Stimulated activated CD4-positive, alpha-beta T cell treated with anti-CD3 and anti-CD28 coated beads, Interleukin-15, amount 100 ng/mL, for 48 hours (primary cell): ENCODE data around the gene OCRL.

Source experiments
- DNase-seq, 2 donors: peaks; one replicate each; pipeline ENCODE4 v3.0.0-alpha.2; 2020; ENCODE audit warnings: low read depth in 2 of 2

Gene OCRL

DNA sequence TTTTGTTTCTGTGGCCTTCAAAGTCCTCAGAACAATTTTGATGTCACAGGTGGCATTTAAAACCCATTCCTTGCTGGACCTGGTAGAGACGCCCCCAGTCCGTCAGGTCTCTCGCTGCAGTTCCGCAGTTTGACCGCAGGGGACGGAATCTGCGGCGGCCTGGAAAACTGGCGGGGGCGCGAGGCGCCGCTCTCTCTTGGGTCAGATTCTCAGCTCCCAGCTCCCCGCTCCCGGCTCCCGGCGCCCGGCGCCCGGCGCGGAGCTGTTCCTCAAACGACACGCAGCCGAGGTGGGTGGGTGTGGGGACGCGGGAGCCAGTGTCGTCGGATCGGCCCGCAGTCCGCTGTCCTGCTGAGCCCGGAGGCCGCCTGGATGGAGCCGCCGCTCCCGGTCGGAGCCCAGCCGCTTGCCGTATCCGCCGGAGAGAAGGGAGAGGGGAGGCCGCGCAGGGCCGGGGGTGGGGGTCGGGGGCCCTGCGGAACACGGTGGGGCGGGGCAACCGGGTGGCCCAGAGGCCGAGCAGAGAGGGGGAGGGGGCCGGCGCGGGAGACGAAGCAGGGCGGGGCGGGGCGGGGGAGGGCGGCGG lies at the start of gene OCRL:
Gene OCRL, plus strand, starts transcription at position 192 of the 586 bp plus-strand sequence. Its CDS starts 181 bp downstream, at position 373.
- peak; percentile 23 to 30 for DNase-seq

DNA sequence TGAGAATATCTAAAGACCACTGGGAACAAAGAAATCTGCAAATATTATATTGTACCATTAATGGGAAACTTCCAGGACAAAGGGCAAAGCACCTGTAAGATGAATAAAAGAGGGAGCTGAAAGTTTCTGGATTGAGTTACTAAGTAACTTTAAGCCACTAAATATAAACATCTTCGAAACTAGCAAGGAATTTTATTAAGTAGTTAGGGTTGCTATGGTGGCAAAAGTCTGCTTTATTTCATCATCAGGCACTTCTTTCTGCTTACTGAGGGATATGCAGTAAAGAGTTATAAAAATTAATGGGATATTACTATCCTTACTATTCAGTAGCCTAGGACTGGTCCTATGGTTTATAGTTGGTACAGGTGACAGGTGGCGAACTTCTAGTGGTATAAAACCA lies 49.7 kb upstream of the OCRL start:
- DNase-seq: no peak

DNA sequence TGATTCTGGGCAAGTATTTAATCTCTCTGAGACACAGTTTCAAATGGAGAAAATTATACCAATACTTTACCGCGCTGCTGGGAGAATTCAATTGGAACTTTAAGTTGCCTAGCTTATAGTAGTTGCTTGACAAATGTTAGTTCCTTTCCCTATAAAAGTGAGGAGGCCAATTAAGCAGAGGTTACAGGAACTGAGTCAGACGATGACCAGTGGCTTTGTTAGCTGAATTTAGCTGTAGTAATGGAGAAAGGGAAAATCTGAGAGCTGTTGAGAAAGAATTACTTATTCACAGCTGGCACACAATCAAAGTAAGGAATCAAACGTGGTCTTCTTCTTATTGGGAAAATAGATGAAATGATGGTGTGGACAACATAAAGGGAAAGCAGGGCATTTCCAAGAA lies 46.4 kb upstream of the OCRL start:
- DNase-seq: no peak

DNA sequence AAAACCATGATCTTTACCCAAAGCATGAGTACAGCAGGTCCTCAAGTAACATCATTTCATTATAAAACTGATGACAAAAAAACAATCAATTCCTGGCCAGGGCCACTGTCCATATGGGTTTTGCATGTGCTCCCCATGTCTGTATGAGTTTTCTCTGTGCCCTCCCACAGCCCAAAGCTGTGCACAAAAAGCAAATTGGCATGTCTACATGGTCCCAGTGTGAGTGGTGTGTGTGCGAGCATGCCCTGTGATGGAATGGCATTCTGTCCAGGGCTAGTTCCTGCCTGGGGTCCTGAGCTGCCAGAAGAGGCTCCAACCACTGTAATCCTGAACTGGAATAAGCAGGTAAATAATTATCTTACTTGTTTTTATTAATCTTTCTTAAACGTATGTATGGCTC lies 45.2 kb upstream of the OCRL start:
- no peak for DNase-seq

DNA sequence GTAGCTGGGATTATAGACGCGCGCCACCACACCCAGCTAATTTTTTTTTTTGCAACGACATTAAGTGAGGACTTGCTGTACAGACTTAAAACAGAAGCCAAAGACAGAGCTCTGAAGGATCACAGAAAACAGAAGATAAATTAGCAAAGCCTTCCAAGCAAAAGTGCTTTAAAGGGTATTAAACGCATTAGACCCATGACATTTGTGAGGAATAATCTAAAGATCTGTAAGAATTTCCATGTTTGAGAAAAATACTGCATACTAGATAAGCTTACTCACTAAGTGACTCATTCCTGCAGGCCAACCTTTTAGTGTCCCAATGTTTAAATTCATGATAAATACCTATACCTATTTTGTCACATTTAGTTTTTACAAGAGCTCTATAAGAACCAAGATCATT lies 44.2 kb upstream of the OCRL start:
- no peak for DNase-seq

DNA sequence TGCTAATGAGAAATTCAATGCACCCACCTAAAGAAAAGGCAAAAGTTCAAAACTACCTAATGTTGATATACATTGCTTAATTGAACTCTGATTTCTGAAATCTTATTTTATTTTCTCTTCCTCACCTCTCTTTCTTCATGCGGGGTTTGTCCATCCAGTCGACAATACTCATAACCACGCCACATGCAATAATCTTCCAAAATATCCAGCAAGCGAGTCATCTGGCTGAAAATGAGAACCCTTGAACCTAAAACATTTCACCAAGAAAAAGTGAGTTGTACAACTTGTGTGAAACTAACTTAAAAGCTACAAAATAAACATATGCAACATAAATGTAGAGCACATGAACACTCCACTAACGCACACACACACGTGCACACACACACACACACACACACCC lies 43.4 kb upstream of the OCRL start:
- DNase-seq: no peak

DNA sequence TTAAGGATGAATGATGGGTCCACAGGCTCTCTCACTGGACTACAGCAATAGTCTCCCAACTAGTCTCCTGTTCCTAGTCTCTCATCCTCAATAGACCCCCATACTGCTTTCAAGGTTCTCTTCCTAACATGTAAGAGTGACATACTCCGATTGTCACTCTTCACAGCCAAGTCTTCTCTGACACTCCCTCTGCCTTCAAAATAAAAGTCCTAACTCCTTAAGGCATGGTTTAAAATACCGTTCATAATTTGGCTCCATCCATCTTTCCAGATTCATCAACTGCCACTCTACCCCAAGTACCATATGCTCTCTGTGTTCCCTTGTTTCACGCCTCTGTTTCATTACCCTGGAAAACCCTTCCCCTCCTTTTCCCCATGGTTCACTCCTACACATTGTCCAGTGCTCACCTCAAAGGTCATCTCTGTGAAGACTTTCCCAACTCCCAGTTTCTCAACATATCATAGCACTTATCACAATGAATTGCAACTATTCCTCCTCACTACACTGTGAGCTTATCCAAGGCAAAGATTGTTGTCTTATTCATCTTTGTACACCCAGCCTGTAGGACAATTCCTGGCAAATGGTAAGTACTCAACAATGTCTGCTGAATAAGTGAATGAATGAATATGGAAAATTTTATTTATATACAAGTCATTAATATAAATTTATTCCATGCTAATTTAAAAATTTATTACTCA lies 42.8 kb upstream of the OCRL start:
- DNase-seq: no peak

DNA sequence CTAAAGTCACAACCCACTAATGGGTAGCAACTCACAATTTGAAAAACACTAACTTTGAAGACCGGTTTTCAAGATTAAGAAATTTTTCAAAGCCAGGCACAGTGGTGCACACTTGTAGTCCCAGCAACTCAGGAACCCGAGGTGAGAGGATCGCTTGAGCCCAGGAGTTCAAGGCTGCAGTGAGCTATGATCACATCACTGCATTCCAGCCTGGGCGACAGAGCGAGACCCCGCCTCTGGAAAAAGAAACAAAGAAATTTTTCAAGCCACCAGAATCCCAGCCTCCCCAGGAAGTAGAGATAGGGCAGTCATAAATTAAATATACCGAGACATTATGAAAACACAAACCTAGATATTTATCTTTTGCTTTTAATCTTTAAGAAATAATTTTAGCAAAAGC lies 29.7 kb upstream of the OCRL start:
- DNase-seq: no peak

DNA sequence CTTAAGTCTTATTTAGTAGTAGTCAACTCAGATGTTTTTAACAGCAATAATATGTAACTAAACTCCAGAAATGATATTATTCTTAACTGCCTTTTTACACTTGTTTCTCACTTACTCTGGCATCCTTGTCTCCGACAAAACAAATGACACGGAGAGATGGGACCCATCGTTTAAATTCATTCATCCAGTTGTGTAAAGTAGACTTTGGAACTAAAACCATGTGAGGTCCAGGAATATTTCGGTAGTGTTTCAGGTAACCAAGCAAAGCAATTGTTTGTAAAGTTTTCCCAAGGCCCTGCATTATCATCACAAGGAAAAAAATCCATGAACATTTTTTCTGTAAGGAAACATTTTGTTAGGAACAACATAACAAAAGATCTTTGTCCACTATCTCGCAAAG lies 28.4 kb upstream of the OCRL start:
- DNase-seq: no peak

DNA sequence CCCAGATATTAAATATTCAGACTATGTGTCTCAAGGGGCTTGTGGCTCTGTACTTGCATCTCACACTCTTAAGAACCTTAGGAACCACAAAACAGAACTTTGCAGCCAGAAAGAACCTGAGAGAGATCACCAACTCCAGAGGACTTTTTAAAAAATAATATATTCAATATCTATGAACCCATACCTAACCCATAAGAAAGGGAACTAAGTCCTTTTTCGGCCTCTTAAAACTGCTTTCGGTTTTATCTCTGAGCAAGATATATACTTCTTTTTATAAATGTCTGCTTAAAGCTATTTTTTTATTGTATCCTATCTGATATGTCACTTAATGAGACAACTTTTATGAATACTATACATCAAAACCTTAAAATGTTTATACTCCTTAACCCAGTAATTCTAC lies 27.6 kb upstream of the OCRL start:
- no peak for DNase-seq

DNA sequence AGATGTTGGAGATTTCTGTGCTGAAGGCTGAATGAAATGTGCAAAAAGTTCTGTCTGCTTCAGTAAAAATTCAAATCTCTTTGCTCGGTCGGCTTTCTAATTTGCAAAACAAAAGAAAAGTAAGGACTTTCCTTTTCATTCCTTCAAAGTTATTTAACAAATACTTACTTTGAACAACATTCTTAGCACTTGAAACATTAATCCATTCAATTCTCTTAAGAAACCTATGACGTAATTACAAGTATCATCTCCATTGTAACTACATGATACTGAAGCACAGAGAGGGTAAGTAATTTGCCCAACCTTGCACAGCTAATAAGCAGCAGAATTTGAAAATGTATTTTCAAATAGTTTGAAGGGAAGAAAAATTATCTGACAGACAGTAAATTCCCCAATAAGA lies 23.7 kb upstream of the OCRL start:
- DNase-seq: no peak

DNA sequence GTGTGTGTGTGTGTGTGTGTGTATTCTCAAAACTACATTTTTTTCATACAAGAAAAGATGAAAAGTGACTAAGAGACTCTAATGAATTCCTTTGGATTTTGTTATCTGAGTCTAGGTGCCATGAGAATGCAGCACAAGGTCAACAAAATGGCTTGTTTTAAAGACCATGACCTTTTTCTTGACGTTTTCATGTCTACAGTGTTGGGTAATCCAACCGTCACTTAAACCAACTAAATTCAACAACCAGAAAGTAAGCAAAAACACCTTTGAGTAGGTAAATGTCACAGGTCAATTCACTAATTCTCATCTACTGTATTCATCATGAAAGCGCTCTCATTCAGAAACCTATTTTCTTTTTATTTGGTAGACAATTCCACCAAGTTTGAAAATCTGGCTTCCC lies 19.9 kb upstream of the OCRL start:
- DNase-seq: no peak

DNA sequence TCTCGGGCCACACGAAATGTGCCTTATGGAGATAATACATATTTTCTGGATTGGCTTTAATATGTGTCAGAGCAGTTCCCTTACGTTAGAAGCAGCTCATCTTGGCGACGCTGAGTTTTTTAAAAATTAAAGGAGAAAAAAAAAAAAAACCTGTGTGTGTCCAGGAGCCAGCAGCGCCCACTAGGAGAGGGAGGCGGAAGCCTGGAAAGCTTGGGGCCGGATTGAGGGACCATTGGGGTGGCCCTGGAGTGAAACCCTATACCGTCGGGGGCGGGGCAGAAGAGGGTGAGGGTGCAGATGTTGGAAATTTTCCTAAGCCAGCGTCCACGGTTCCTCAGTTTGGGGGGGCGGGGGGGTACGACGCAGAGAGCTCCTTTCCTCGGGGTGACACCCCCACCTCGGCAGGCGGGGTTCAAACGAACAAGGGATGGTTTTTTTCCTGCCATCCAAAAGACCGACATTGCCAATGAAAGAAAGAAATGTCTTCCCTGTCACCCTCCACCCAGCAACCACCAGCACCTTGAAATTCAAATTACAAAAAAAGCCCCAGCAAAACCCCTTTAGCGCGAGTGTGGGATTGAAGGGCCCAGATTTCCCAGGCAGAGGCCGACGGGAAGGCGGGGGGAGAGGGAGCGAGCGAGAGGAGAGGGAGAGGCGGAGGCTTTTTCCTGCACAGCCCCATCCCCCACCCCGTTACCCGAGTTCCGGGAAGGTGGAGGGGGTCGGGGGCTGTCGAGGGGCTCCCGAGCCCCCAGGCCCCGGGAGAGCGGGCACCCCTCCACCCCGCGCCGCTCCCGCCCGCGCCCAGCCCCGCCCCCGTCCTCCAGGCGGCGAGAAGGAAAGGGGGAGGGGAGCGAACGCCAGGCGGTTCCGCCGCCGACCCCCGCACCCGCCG lies 17.6 kb upstream of the OCRL start:
- no peak for DNase-seq

DNA sequence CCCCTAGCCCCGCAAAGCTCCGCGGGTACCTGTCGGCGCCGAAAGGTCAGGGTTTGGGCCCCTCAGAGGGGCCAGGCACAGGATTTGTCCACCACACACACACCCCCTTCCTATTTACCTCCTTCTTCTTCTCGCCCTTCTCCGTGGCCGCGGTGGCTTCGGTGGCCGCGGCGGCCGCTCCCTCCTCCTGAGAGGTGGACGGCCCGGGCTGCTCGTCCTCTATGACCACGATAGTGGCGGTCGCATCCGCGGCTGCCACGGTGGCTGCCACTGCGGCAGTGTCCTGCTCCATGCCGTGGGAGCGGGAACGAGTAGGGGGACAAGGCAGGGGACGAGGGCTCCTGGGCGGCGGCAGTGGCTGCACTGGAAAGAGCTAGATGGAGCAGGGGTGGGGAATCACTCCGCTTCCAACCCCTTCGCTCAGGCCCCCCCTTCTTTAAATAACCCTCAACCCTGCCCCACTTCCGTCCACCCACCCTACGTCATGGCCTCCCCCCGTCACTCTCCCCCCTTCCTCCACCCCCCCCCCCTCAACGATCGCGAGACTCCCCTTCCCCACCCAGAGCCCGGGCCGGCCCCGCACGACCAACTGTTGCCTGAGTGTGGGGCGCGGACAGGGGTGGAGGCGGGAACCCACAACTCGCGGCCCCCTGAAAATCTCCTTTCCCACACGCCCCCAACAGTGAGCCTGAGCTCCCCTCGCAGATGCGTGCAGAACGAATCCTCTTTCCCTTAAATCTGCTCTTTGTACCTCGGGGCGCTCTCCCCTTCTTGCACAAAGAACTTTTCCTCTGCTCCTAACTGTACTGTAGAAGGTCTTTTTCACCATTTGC lies 16.8 kb upstream of the OCRL start, which contains the start of gene SMARCA1:
Gene SMARCA1, minus strand, starts transcription at position 412 of the 833 bp plus-strand sequence. Its CDS starts 120 bp downstream, at position 292.
- no peak for DNase-seq

DNA sequence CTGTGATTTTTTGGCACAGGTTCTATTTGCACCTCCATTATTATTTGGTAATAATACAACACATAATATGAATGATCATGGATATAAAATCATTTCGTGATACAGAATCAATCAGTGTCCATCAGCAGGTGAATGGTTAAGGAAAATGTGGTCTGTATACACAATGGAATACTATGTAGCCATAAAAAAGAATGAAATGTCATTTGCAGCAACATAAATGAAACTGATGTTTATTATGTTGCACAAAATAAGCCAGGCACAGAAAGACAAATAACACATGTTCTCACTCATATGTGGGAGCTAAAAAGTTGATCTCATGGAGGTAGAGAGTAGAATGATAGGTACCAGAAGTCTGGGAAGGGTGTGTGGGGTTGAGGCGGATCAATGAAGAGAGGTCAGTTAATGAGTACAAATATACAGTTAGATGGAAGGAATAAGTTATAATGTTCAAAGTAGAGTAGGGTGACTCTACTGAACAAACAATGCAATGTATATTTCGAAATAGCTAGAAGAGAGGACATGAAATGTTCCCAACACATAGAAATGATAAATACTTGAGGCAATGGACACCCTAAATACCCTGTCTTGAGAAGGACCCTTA lies 15.7 kb upstream of the OCRL start:
- DNase-seq: no peak

DNA sequence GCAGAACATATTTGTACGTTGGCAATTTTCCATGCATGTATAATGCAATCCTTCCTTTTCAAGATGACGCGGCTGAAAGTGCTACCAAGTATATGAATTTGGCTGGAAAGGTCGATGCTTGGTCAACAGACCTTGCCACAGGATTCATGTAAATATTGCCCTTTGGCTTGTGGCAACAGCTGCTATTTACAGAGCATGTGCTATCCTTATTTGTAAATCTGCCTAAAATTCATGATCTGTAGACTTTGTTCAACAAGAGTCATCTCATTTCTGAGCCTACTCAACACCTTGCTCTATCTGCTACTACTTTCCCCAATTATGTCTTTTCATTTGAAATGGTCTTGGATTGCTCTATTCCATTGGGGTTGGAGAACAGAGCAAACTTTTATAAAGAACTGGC lies 14.9 kb upstream of the OCRL start:
- no peak for DNase-seq

DNA sequence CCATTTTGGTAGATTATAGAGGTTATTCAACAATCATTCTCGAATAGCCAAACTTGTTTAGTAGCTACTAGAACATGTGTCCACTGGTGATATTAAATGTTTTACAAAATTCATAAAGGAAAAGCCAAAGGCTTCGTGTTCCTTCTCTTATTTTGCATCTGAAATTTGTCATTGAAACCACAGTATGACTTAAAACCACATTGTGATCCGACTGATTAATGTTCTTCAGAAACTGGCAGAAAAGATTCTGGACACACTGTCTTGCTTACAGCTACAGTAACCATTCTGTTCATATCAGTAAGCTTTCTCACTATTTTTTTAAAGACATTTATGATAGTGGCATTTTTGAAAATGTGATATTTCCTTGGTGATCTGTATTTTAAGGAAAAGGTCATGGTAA lies 14.2 kb upstream of the OCRL start:
- no peak for DNase-seq

DNA sequence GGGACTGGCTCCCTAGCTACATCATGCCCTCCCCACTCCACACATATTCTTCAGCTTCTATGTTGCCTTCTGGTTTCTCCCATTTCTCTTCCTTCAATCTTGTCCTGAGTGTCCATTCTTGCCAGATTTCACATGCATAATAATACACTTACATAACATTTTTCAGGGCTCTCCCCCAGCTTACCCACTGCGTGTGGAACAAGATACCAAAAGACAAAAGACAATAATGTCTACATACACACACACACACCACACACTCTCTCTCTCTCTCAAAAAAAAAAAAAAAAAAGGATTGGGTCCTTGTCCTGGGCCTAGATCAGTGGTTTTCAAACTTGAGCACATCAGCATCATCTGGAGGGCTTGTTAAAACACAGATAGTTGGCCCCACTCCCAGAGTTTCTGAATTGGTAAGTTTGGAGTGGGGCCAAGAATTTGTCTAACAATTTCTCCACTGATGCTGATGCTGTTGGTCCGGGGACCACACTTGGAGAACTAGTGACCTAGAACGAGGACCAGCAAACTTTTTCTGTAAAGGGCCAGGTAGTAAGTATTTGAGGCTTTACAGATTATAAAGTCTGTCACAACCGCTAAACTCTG lies 10.3 kb upstream of the OCRL start:
- no peak for DNase-seq

DNA sequence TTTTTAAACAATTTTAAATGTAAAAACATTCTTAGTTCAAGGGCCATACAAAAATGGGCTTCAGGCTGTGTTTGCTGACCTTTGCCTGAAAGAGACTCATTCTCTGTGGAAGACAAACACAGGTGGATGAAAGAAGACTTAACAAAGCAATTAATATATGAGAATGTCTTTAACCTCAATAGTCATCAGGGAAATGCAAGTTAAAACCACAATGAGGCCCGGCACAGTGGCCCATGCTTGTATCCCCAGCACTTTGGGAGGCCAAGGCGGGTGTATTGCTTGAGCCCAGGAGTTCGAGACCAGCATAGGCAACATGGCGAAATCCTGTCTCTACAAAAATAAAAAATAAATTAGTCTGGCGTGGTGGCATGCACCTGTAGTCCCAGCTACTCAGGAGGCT lies 9.6 kb upstream of the OCRL start:
- DNase-seq: no peak

DNA sequence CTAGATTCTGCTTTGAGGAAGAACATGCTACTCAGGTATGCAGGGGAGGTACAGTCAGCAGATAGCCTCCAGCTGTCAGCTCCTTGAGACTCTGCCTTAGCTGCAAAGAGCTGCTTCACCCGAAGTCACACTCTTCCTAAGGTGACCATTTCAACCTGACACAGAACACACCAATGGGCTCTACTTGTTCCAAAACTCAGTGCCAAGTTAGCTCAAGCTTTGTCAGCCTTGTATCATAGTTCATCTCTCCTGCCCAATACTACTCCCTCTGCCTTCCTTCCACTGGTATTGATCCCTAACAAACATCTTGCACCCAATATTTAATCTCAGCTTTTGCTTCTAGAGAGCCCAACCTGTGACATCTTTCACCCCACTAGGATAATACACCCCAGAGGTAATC lies 8.9 kb upstream of the OCRL start:
- no peak for DNase-seq
